Central memory CD8-positive, alpha-beta T cell (primary cell): ENCODE measurements around the gene RNF175.

Source experiments
- ATAC-seq: fragments of 150-1000 bp; cut with Tn5 transposase; replicated peaks from 2 replicates; pipeline ENCODE4 v1.10.0; 2022; ENCODE audit warnings: mild to moderate bottlenecking, moderate FRiP score, moderate number of reproducible peaks; ENCODE audit not compliant: poor library complexity, severe bottlenecking; ENCODE audit errors: extremely low read depth
- DNase-seq, 2 donors: peaks; one replicate each; pipeline ENCODE4 v3.0.0; 2021; ENCODE audit warnings: low spot score in 2 of 2
- H3K27ac Mint-ChIP-seq: one replicate; pipeline ENCODE4 v1.8.0; 2022; ENCODE audit warnings: low read depth, mild to moderate bottlenecking, moderate library complexity, mixed read lengths
- H3K27me3 Mint-ChIP-seq: one replicate; pipeline ENCODE4 v1.8.0; 2022; ENCODE audit warnings: mixed read lengths
- H3K36me3 Mint-ChIP-seq: one replicate; pipeline ENCODE4 v1.8.0; 2022; ENCODE audit warnings: mild to moderate bottlenecking, moderate library complexity, mixed read lengths; ENCODE audit not compliant: insufficient read depth
- H3K4me1 Mint-ChIP-seq: one replicate; pipeline ENCODE4 v1.8.0; 2022; ENCODE audit warnings: mixed read lengths
- H3K4me3 Mint-ChIP-seq: one replicate; pipeline ENCODE4 v1.8.0; 2022; ENCODE audit warnings: mild to moderate bottlenecking, moderate library complexity, mixed read lengths
- H3K9me3 Mint-ChIP-seq: one replicate; pipeline ENCODE4 v1.8.0; 2022; ENCODE audit warnings: mixed read lengths

The RNF175 gene

GRCh38 chr4:153759407-153760316 lies at the start of gene RNF175:
RNF175 (minus strand) TSS chr4:153760024; CDS start chr4:153759862, 162 bp downstream.
- no peaks in the 10 kb centered on the region for H3K36me3 Mint-ChIP-seq

GRCh38 chr4:153809307-153809706 lies 49.5 kb upstream of the RNF175 start:
- Mint-ChIP-seq H3K9me3 (no peaks in the 10 kb centered on the region), H3K36me3 (peaks cover 2% of the 10 kb centered on the region), H3K27ac (peak overlapping the region; percentile 64), H3K4me1 (peaks cover 21% of the 10 kb centered on the region), H3K4me3 (peak overlapping the region; percentile 39), H3K27me3 (peaks cover under 1% of the 10 kb centered on the region)
- DNase-seq (peak in 1 of 2 donors; percentile 39), ATAC-seq (peak; percentile 91)

More at GRCh38 chr4:153759407-153760316, at the start of gene RNF175:
- DNase-seq = no peak
- H3K27ac Mint-ChIP-seq = no peak within 1 kb of the TSS
- no peaks in the 10 kb centered on the region for H3K9me3 Mint-ChIP-seq
- no peak within 1 kb of the TSS for H3K4me3 Mint-ChIP-seq
- peaks cover 70% of the 10 kb centered on the region for H3K27me3 Mint-ChIP-seq
- ATAC-seq = no peak
- no peaks in the 10 kb centered on the region for H3K4me1 Mint-ChIP-seq

- DNase-seq (no peak), ATAC-seq (no peak)
- Mint-ChIP-seq H3K27me3 (no peaks in the 10 kb centered on the region), H3K36me3 (peaks cover 2% of the 10 kb centered on the region), H3K4me3 (no peak overlapping the region), H3K9me3 (no peaks in the 10 kb centered on the region), H3K27ac (no peak overlapping the region), H3K4me1 (peaks cover 21% of the 10 kb centered on the region)
Observed at GRCh38 chr4:153808175-153808574, 48.4 kb upstream of the RNF175 start.

GRCh38 chr4:153806073-153806472 lies 46.2 kb upstream of the RNF175 start:
- no peak overlapping the region for H3K4me3 Mint-ChIP-seq
- H3K27me3 Mint-ChIP-seq = no peaks in the 10 kb centered on the region
- DNase-seq = no peak
- H3K36me3 Mint-ChIP-seq = peaks cover 2% of the 10 kb centered on the region
- H3K9me3 Mint-ChIP-seq = no peaks in the 10 kb centered on the region
- ATAC-seq = no peak
- peaks cover 21% of the 10 kb centered on the region for H3K4me1 Mint-ChIP-seq
- H3K27ac Mint-ChIP-seq = no peak overlapping the region

- ATAC-seq = no peak
- Mint-ChIP-seq H3K9me3 (no peaks in the 10 kb centered on the region), H3K4me3 (no peak overlapping the region), H3K27me3 (no peaks in the 10 kb centered on the region), H3K4me1 (peaks cover 16% of the 10 kb centered on the region), H3K27ac (no peak overlapping the region), H3K36me3 (peaks cover 2% of the 10 kb centered on the region)
- DNase-seq = no peak
Observed at GRCh38 chr4:153804722-153805121, 44.9 kb upstream of the RNF175 start.

- Mint-ChIP-seq H3K4me1 (no peaks in the 10 kb centered on the region), H3K36me3 (peaks cover 1% of the 10 kb centered on the region), H3K27me3 (peaks cover 42% of the 10 kb centered on the region), H3K4me3 (no peak overlapping the region), H3K9me3 (no peaks in the 10 kb centered on the region), H3K27ac (no peak overlapping the region)
- ATAC-seq (no peak), DNase-seq (no peak)
Observed at GRCh38 chr4:153799694-153800074, 39.9 kb upstream of the RNF175 start.

- no peak for ATAC-seq
- no peaks in the 10 kb centered on the region for H3K4me1 Mint-ChIP-seq
- H3K9me3 Mint-ChIP-seq = no peaks in the 10 kb centered on the region
- peaks cover 47% of the 10 kb centered on the region for H3K27me3 Mint-ChIP-seq
- H3K4me3 Mint-ChIP-seq = no peak overlapping the region
- DNase-seq = no peak
- H3K27ac Mint-ChIP-seq = no peak overlapping the region
- H3K36me3 Mint-ChIP-seq = peaks cover 3% of the 10 kb centered on the region
Observed at GRCh38 chr4:153798901-153799693, 39.3 kb upstream of the RNF175 start.

GRCh38 chr4:153798420-153798819 lies 38.6 kb upstream of the RNF175 start:
- Mint-ChIP-seq H3K9me3 (no peaks in the 10 kb centered on the region), H3K27me3 (peaks cover 54% of the 10 kb centered on the region), H3K27ac (no peak overlapping the region), H3K4me3 (no peak overlapping the region), H3K36me3 (peaks cover 3% of the 10 kb centered on the region), H3K4me1 (no peaks in the 10 kb centered on the region)
- DNase-seq (no peak), ATAC-seq (no peak)

GRCh38 chr4:153794006-153794405 lies 34.2 kb upstream of the RNF175 start:
- H3K36me3 Mint-ChIP-seq = peaks cover 3% of the 10 kb centered on the region
- ATAC-seq (no peak), DNase-seq (no peak)
- H3K9me3 Mint-ChIP-seq = no peaks in the 10 kb centered on the region
- peaks cover 13% of the 10 kb centered on the region for H3K4me1 Mint-ChIP-seq
- no peak overlapping the region for H3K27ac Mint-ChIP-seq
- peaks cover 94% of the 10 kb centered on the region for H3K27me3 Mint-ChIP-seq
- H3K4me3 Mint-ChIP-seq = no peak overlapping the region

- Mint-ChIP-seq H3K36me3 (peaks cover 3% of the 10 kb centered on the region), H3K4me3 (peak overlapping the region; percentile 74), H3K4me1 (peaks cover 21% of the 10 kb centered on the region), H3K9me3 (no peaks in the 10 kb centered on the region), H3K27ac (no peak overlapping the region), H3K27me3 (peaks cover 94% of the 10 kb centered on the region)
- ATAC-seq (no peak), DNase-seq (no peak)
Observed at GRCh38 chr4:153792618-153793247, 32.9 kb upstream of the RNF175 start.

- H3K4me3 Mint-ChIP-seq = peak overlapping the region; percentile 74
- peaks cover 24% of the 10 kb centered on the region for H3K4me1 Mint-ChIP-seq
- no peaks in the 10 kb centered on the region for H3K9me3 Mint-ChIP-seq
- DNase-seq = no peak
- H3K36me3 Mint-ChIP-seq = peaks cover 3% of the 10 kb centered on the region
- no peak overlapping the region for H3K27ac Mint-ChIP-seq
- no peak for ATAC-seq
- H3K27me3 Mint-ChIP-seq = peaks cover 94% of the 10 kb centered on the region
Observed at GRCh38 chr4:153791746-153792617, 32.2 kb upstream of the RNF175 start.
